ENCODE results near the gene NMUR2.

Gene NMUR2

DNA sequence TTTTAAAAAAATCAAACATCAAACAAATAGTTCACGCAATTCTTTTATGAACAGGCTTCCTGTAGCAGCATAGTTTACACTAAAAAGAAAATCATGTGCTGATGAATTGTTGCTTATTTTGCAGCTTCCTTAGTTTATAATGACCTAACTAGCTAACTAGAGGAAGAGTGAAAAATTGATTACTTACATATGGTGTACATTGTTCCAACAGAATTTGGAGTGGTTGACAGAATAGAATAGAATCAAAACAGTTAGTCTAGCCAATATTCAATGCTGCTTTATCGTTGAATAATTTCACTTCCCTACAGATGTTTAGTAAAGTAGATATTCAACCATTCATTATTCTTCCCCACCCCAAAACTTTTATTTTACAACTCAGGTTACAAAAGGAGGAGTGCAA, 4.2 kb downstream of the NMUR2 start:
- no peak overlapping the region for H3K27ac ChIP-seq (ENCODE audit: low read depth, low read length)
- no peaks in the 10 kb centered on the region for H3K36me3 ChIP-seq (ENCODE audit: control insufficient read depth, insufficient read depth, low read length)
- no peak overlapping the region for H3K9ac ChIP-seq (ENCODE audit: low read length)
- H3K4me1 ChIP-seq (ENCODE audit: control insufficient read depth, insufficient read depth, low read length): no peaks in the 10 kb centered on the region
- H3K4me3 ChIP-seq (ENCODE audit: low read depth, low read length): no peak overlapping the region
- peaks cover 4% of the 10 kb centered on the region; the same call in 1 of the 2 replicates for H3K27me3 ChIP-seq (ENCODE audit: control insufficient read depth, insufficient read depth, low read length)
- no peaks in the 10 kb centered on the region for H3K9me3 ChIP-seq (ENCODE audit: control insufficient read depth, insufficient read depth, low read depth, low read length)

DNA sequence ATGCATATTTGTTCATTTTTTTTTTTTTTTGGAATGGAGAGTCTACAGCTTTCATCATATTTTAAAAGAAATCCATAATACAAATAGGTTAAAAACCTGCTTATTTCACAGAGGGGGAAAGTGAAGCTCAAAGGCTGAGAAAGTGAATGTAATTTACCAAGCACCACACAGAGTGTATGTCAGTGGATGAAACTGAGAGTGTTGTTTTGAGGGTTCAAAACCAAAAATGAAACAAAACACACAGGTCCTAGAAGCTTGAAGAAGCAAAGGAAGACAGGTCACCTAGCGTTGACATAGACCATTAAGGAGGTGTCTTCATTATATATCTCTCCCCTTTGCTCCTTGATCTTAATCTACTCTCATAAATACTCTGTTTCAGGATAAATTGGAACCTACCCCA, 7.5 kb downstream of the NMUR2 start:
- no peak overlapping the region for H3K27ac ChIP-seq (ENCODE audit: low read depth, low read length)
- no peaks in the 10 kb centered on the region for H3K27me3 ChIP-seq (ENCODE audit: control insufficient read depth, insufficient read depth, low read length)
- no peaks in the 10 kb centered on the region for H3K4me1 ChIP-seq (ENCODE audit: control insufficient read depth, insufficient read depth, low read length)
- H3K36me3 ChIP-seq (ENCODE audit: control insufficient read depth, insufficient read depth, low read length): no peaks in the 10 kb centered on the region
- H3K4me3 ChIP-seq (ENCODE audit: low read depth, low read length): no peak overlapping the region
- no peak overlapping the region for H3K9ac ChIP-seq (ENCODE audit: low read length)
- H3K9me3 ChIP-seq (ENCODE audit: control insufficient read depth, insufficient read depth, low read depth, low read length): no peaks in the 10 kb centered on the region

DNA sequence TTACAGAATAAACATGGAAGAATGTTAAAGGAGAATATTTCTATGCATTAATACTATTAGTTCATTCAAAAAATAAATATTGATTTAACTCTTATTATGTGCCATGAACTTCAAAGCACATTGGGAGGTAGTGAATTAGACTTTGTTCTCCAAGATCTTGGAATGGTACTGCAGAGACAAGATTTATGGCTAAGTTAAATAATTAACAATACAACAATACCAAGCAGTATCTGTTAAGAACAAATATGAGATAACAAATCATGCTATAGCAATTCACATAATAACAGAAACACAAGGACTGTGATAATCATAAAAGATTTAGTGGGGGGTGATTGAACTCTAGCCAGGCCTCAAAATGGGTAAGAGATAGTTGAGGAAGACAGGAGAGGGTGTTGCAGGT, 11.6 kb downstream of the NMUR2 start:
- Histone ChIP-seq H3K27me3 (ENCODE audit: control insufficient read depth, insufficient read depth, low read length) (no peaks in the 10 kb centered on the region), H3K9ac (ENCODE audit: low read length) (no peak overlapping the region), H3K9me3 (ENCODE audit: control insufficient read depth, insufficient read depth, low read depth, low read length) (peaks cover 6% of the 10 kb centered on the region; the same call in 1 of the 2 replicates), H3K27ac (ENCODE audit: low read depth, low read length) (no peak overlapping the region), H3K36me3 (ENCODE audit: control insufficient read depth, insufficient read depth, low read length) (no peaks in the 10 kb centered on the region), H3K4me1 (ENCODE audit: control insufficient read depth, insufficient read depth, low read length) (no peaks in the 10 kb centered on the region; the same call in 1 of the 2 replicates), H3K4me3 (ENCODE audit: low read depth, low read length) (no peak overlapping the region)

DNA sequence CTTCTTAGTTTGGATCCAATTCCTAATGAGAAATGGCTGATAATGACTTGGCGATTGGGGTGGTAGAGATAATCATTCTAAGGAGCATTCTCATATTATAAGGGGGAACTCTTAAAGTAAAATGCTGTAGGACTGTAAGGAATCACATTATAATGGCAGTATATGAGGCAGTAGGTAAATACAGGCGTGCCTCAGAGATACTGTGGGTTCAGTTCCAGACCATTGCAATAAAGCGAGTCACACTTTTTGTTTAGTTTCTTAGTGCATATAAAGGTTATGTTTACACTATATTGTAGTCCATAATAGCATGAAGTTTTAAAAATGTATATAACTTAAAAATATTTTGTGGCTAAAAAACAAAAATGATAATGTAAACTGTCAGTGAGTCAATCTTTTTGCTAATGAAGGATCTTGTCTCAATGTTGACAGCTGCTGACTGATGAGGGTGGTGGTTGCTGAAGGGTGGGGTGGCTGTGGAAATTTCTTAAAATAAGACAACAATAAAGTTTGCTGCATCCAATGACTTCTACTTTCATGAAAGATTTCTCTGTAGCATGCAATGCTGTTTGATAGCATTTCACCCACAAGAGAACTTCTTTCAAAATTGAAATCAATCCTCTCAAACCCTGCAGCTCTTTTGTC, 15.8 kb downstream of the NMUR2 start:
- Histone ChIP-seq H3K27ac (ENCODE audit: low read depth, low read length) (no peak overlapping the region), H3K4me3 (ENCODE audit: low read depth, low read length) (no peak overlapping the region), H3K9me3 (ENCODE audit: control insufficient read depth, insufficient read depth, low read depth, low read length) (peaks cover 6% of the 10 kb centered on the region; the same call in 1 of the 2 replicates), H3K27me3 (ENCODE audit: control insufficient read depth, insufficient read depth, low read length) (no peaks in the 10 kb centered on the region), H3K9ac (ENCODE audit: low read length) (no peak overlapping the region), H3K4me1 (ENCODE audit: control insufficient read depth, insufficient read depth, low read length) (no peaks in the 10 kb centered on the region; the same call in 1 of the 2 replicates), H3K36me3 (ENCODE audit: control insufficient read depth, insufficient read depth, low read length) (no peaks in the 10 kb centered on the region)

DNA sequence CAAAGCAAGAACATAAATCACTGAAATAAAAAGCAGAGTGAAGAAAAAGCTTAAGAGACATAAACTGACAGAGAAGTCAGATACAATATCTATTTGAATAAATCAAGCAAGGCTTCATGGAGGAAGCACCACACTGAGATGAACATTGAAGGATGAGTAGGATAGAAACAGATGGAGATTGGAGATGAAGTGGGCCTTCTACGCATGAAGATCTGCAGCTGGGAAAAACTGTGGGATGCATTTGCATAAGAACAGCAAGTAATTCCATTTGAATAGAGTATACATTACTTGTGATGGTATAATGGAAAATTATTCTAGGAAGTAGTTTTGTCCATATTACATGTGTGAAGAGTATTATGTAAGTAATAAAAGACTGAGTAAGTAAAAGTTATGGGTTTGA, 16.5 kb downstream of the NMUR2 start:
- Histone ChIP-seq H3K4me3 (ENCODE audit: low read depth, low read length) (no peak overlapping the region), H3K9me3 (ENCODE audit: control insufficient read depth, insufficient read depth, low read depth, low read length) (peaks cover 6% of the 10 kb centered on the region; the same call in 1 of the 2 replicates), H3K27ac (ENCODE audit: low read depth, low read length) (no peak overlapping the region), H3K27me3 (ENCODE audit: control insufficient read depth, insufficient read depth, low read length) (no peaks in the 10 kb centered on the region), H3K9ac (ENCODE audit: low read length) (no peak overlapping the region), H3K36me3 (ENCODE audit: control insufficient read depth, insufficient read depth, low read length) (no peaks in the 10 kb centered on the region), H3K4me1 (ENCODE audit: control insufficient read depth, insufficient read depth, low read length) (no peaks in the 10 kb centered on the region; the same call in 1 of the 2 replicates)

DNA sequence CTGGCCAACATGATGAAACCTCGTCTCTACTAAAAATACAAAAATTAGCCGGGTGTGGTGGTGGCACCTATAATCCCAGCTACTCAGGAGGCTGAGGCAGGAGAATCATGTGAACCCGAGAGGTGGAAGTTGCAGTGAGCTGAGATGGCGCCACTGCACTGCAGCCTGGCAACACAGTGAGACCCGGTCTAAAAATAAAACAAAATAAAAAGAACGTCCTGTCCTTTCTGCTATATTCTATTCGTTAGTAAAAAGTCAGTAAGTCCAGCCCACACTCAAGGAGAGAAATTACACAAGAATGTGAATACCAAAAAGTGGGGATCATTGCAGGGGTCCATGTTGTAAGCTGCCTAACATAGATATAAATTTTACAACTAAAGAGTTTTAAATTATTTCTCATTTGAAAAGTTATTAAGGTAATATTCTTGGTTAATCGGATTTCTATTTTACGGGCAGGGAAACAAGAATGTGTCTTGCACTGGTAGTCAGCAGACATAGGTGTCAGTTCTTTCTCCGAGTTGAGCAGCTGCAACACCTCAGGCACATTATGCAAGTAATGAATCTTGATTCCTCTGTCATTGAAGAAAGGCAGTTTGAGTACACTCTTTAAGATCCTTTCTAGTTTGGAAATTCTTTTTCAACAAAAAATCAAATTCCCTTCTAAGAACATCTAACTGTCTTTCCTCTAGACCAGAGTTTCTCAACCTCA, 24.5 kb downstream of the NMUR2 start:
- Histone ChIP-seq H3K36me3 (ENCODE audit: control insufficient read depth, insufficient read depth, low read length) (no peaks in the 10 kb centered on the region), H3K27me3 (ENCODE audit: control insufficient read depth, insufficient read depth, low read length) (no peaks in the 10 kb centered on the region), H3K27ac (ENCODE audit: low read depth, low read length) (no peak overlapping the region), H3K4me3 (ENCODE audit: low read depth, low read length) (no peak overlapping the region), H3K4me1 (ENCODE audit: control insufficient read depth, insufficient read depth, low read length) (no peaks in the 10 kb centered on the region), H3K9ac (ENCODE audit: low read length) (no peak overlapping the region), H3K9me3 (ENCODE audit: control insufficient read depth, insufficient read depth, low read depth, low read length) (no peaks in the 10 kb centered on the region)

DNA sequence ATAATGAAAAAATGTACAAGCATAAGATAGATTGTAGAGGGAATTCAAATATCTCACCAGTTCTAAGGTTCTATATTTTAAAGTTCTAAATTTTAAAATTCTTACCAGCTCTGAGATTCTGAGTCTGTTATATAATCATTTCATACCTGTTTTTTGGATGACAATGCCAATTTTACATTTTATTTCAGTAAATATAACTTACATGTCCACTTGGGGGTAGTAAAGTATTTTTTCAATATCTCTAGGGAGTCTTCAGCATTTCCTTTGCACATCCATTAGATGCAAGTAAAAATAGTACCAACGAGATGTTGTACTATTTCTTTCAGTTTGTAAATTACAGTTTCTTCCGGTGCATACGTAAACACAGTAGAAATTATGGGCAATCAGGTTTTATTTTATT, 25.7 kb downstream of the NMUR2 start:
- H3K4me3 ChIP-seq (ENCODE audit: low read depth, low read length): no peak overlapping the region
- H3K27me3 ChIP-seq (ENCODE audit: control insufficient read depth, insufficient read depth, low read length): no peaks in the 10 kb centered on the region
- no peaks in the 10 kb centered on the region for H3K4me1 ChIP-seq (ENCODE audit: control insufficient read depth, insufficient read depth, low read length)
- no peaks in the 10 kb centered on the region for H3K9me3 ChIP-seq (ENCODE audit: control insufficient read depth, insufficient read depth, low read depth, low read length)
- H3K27ac ChIP-seq (ENCODE audit: low read depth, low read length): no peak overlapping the region
- no peak overlapping the region for H3K9ac ChIP-seq (ENCODE audit: low read length)
- no peaks in the 10 kb centered on the region for H3K36me3 ChIP-seq (ENCODE audit: control insufficient read depth, insufficient read depth, low read length)

DNA sequence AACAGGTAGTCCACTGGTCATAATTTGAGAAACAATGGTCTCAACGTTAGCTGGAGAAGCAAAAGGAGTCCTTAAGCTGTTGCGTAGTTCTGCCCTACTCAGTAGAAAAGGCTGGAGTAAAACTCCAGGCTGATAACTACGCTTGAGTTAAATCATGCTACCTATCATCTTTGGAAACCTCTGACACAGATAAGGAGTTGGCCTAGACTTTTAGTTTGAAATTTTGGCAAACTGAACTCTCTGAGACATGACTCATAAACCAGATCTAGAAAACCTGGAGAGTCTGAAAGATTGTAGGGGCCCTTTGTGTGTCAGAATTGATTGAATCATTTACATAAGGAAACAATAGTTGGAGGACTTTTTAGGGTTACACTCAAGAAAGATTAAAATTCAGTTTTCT, 26.3 kb downstream of the NMUR2 start:
- Histone ChIP-seq H3K9ac (ENCODE audit: low read length) (no peak overlapping the region), H3K27me3 (ENCODE audit: control insufficient read depth, insufficient read depth, low read length) (no peaks in the 10 kb centered on the region), H3K4me3 (ENCODE audit: low read depth, low read length) (no peak overlapping the region), H3K27ac (ENCODE audit: low read depth, low read length) (no peak overlapping the region), H3K36me3 (ENCODE audit: control insufficient read depth, insufficient read depth, low read length) (no peaks in the 10 kb centered on the region), H3K4me1 (ENCODE audit: control insufficient read depth, insufficient read depth, low read length) (no peaks in the 10 kb centered on the region), H3K9me3 (ENCODE audit: control insufficient read depth, insufficient read depth, low read depth, low read length) (no peaks in the 10 kb centered on the region)

DNA sequence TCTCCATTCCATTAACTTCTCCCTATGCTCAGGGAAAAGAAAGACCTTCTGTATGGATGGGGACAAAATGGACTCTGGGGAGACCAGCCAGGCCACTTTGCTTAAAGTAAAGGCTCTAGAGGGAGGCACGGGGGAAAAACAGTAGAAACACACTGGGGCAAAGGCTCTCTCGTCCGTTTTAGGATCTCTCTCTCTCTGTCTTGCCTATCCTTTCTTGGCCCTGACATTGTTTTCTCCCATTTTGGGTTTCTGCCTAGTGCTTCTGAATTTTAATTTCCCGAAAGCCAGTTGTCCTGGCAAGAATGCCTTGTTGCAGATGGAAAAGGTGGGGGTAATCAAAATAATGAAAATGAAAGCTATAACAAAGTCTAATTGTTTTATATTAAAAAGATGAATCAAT, 28.2 kb downstream of the NMUR2 start:
- Histone ChIP-seq H3K4me1 (ENCODE audit: control insufficient read depth, insufficient read depth, low read length) (no peaks in the 10 kb centered on the region), H3K36me3 (ENCODE audit: control insufficient read depth, insufficient read depth, low read length) (no peaks in the 10 kb centered on the region), H3K9me3 (ENCODE audit: control insufficient read depth, insufficient read depth, low read depth, low read length) (no peaks in the 10 kb centered on the region), H3K9ac (ENCODE audit: low read length) (no peak overlapping the region), H3K27ac (ENCODE audit: low read depth, low read length) (no peak overlapping the region), H3K27me3 (ENCODE audit: control insufficient read depth, insufficient read depth, low read length) (no peaks in the 10 kb centered on the region), H3K4me3 (ENCODE audit: low read depth, low read length) (no peak overlapping the region)

DNA sequence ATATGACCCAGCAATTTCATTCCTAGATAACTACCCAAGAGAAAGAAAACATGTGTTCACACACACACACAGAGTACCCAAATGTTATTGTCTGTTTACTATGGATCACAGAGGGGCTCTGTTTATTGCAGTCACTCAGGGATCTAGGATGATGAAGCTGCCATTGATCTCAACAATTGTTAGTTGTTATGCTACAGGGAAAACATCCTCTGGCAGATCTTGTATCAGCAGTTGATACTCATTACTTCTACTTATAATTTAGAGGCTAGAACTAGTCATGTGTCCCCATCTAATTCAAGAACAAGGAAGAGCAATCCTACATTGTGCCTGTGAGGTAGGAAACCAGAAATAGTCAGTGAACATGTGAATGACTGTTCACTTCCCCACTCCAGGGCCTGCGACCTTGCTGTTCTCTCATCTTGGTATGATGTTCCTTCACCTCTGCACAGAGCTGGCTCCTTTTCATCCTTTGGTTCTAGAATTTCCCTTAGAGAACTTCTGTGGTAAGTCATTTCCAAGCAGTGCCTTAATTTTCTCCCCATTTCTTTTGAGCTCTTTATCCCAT, 30.3 kb downstream of the NMUR2 start:
- Histone ChIP-seq H3K9ac (ENCODE audit: low read length) (no peak overlapping the region), H3K4me1 (ENCODE audit: control insufficient read depth, insufficient read depth, low read length) (no peaks in the 10 kb centered on the region), H3K27me3 (ENCODE audit: control insufficient read depth, insufficient read depth, low read length) (no peaks in the 10 kb centered on the region), H3K9me3 (ENCODE audit: control insufficient read depth, insufficient read depth, low read depth, low read length) (no peaks in the 10 kb centered on the region), H3K36me3 (ENCODE audit: control insufficient read depth, insufficient read depth, low read length) (no peaks in the 10 kb centered on the region), H3K4me3 (ENCODE audit: low read depth, low read length) (no peak overlapping the region), H3K27ac (ENCODE audit: low read depth, low read length) (no peak overlapping the region)

DNA sequence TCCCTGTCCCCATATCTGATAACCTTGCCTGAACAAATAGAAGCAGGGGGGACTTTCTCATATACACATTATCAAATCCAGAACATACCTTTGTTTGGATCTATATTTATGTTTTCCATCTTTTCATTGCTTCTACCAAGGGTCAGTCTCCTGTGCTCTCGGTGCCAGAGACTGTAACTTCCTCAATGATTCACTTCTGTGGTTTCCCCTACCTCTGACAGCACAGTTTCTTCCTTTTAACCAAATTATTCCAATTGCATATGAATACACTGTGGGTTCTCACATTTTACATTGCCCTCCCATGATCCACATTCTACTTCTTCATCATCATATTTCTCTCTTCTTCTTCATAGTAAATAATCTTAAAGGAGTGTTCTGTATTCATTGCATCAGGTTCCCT, 32.2 kb downstream of the NMUR2 start:
- Histone ChIP-seq H3K27ac (ENCODE audit: low read depth, low read length) (no peak overlapping the region), H3K4me1 (ENCODE audit: control insufficient read depth, insufficient read depth, low read length) (no peaks in the 10 kb centered on the region), H3K27me3 (ENCODE audit: control insufficient read depth, insufficient read depth, low read length) (no peaks in the 10 kb centered on the region), H3K4me3 (ENCODE audit: low read depth, low read length) (no peak overlapping the region), H3K9me3 (ENCODE audit: control insufficient read depth, insufficient read depth, low read depth, low read length) (no peaks in the 10 kb centered on the region), H3K36me3 (ENCODE audit: control insufficient read depth, insufficient read depth, low read length) (no peaks in the 10 kb centered on the region), H3K9ac (ENCODE audit: low read length) (no peak overlapping the region)

Measured in HUES6 (cell line).